Activated naive CD8-positive, alpha-beta T cell treated with anti-CD3 and anti-CD28 coated beads, Interleukin-2, amount 10 ng/mL, durations not matched to agents 7 days and 5 days (primary cell): ENCODE measurements around the gene DDR2. TPM values are rescaled to one million over a fixed set of nuclear protein-coding genes. Genes with fewer than 3 reads are reported as not detected.
"Not testable (repeated sequence)": the region's sequence is repeated elsewhere in the genome, so short reads cannot be mapped to it uniquely, and the experiment has no call there.

Experiments
- ATAC-seq: fragments of 150-1000 bp; cut with Tn5 transposase; one replicate; pipeline ENCODE4 v1.10.0; 2021; ENCODE audit warnings: low read depth, moderate library complexity
- POLR2A ChIA-PET: fragments of 350-600 bp; sonication (Branson Sonifier 250); formaldehyde crosslinking; loops from one replicate; lab custom pipeline; 2021; ENCODE audit warnings: antibody characterized with exemption; lab: Charles Lee
- DNase-seq: peaks from one replicate; pipeline ENCODE4 v3.0.0; 2021
- H3K27ac Mint-ChIP-seq: one replicate; pipeline ENCODE4 v1.8.0; 2022; ENCODE audit warnings: mild to moderate bottlenecking, mixed read lengths
- H3K27me3 Mint-ChIP-seq: one replicate; pipeline ENCODE4 v1.8.0; 2022; ENCODE audit warnings: mild to moderate bottlenecking, moderate library complexity, mixed read lengths
- H3K36me3 Mint-ChIP-seq: one replicate; pipeline ENCODE4 v1.8.0; 2021; ENCODE audit warnings: mild to moderate bottlenecking, mixed read lengths
- H3K4me1 Mint-ChIP-seq: one replicate; pipeline ENCODE4 v1.8.0; 2021; ENCODE audit warnings: mixed read lengths
- H3K4me3 Mint-ChIP-seq: one replicate; pipeline ENCODE4 v1.8.0; 2022; ENCODE audit warnings: mild to moderate bottlenecking, moderate library complexity, mixed read lengths
- H3K9me3 Mint-ChIP-seq: one replicate; pipeline ENCODE4 v1.8.0; 2021; ENCODE audit warnings: mixed read lengths
- total RNA-seq, 2 experiments: library from RNA; stranded (reverse); gene quantifications; one replicate each; pipeline ENCODE4 v1.2.3, GENCODE V29; 2021

Gene DDR2
- total RNA-seq, 2 experiments from 2014 or later, result 0.14 to 0.34 TPM

DNA sequence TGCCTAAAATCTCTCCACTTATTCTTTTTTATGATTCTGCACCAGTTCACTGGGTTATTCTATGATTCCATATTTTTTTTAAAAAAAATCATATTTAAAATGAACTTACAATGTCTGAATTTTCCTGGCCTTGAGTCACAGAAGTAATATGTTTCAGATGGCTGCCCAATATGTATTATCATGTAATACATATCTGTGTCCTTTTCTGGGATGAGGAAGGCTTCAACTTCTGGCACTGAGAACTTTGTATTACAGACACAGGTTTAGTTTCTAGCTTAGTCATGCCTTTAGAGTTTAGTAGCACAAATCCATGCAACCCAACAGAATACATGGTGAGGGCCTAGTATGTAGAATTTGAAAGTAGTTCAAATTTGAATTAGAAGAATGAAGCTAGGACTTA lies 150.4 kb downstream of the DDR2 start:
- Mint-ChIP-seq H3K9me3 (no peaks in the 10 kb centered on the region), H3K27me3 (peaks cover 12% of the 10 kb centered on the region), H3K36me3 (no peaks in the 10 kb centered on the region), H3K4me1 (no peaks in the 10 kb centered on the region), H3K27ac (no peak overlapping the region), H3K4me3 (no peak overlapping the region)
- ATAC-seq, result no peak
- DNase-seq, result no peak
- POLR2A ChIA-PET, result no interaction called here

- POLR2A ChIA-PET, H3K27ac Mint-ChIP-seq, H3K9me3 Mint-ChIP-seq, H3K36me3 Mint-ChIP-seq, H3K4me1 Mint-ChIP-seq, ATAC-seq, DNase-seq, H3K4me3 Mint-ChIP-seq: not testable (repeated sequence)
- H3K27me3 Mint-ChIP-seq, result peaks cover 12% of the 10 kb centered on the region
Observed at GRCh38 chr1:162784926-162785325, 152.7 kb downstream of the DDR2 start.

GRCh38 chr1:162788783-162789182 lies 156.5 kb downstream of the DDR2 start:
- H3K4me3 Mint-ChIP-seq, H3K4me1 Mint-ChIP-seq, DNase-seq, H3K27ac Mint-ChIP-seq, H3K36me3 Mint-ChIP-seq, POLR2A ChIA-PET, ATAC-seq, H3K27me3 Mint-ChIP-seq, H3K9me3 Mint-ChIP-seq: not testable (repeated sequence)

- H3K4me1 Mint-ChIP-seq, H3K36me3 Mint-ChIP-seq, POLR2A ChIA-PET, H3K27me3 Mint-ChIP-seq, H3K9me3 Mint-ChIP-seq: not testable (repeated sequence)
- DNase-seq (peak; percentile 73), ATAC-seq (peak; percentile 99)
- peak within 1 kb of the TSS; percentile 95 for H3K27ac Mint-ChIP-seq
- peak within 1 kb of the TSS; percentile 89 for H3K4me3 Mint-ChIP-seq
Observed at GRCh38 chr1:162790303-162790984, 158.2 kb downstream of the DDR2 start, which contains the start of gene HSD17B7. TSS of gene HSD17B7 (plus strand) at chr1:162790702. CDS start at chr1:162790801, 99 bp downstream.

DNA sequence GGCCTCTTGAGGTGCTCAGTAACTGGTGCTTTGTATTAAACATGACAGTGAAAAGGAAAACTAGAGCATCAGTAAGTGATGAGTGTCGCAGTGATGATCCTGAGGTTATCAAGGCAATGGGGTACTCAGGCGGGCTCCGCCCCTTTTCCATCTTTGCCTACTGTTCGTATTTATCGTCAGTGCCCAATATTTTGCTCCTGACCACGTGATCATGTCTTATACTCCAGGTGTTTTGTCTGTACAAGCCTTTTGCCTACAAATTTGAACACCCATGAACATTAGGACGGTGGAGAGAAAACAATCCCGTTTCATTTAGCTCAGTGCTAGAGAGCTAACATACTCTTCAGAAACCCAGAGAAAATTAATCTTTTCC lies 158.7 kb downstream of the DDR2 start:
- ATAC-seq, H3K27me3 Mint-ChIP-seq, H3K9me3 Mint-ChIP-seq, POLR2A ChIA-PET, H3K4me1 Mint-ChIP-seq, H3K36me3 Mint-ChIP-seq, DNase-seq: not testable (repeated sequence)
- Mint-ChIP-seq H3K27ac (peak overlapping the region; percentile 95), H3K4me3 (peak overlapping the region; percentile 89)

GRCh38 chr1:162794284-162794683 lies 162.0 kb downstream of the DDR2 start:
- DNase-seq, H3K4me1 Mint-ChIP-seq, ATAC-seq, H3K4me3 Mint-ChIP-seq, H3K27me3 Mint-ChIP-seq, POLR2A ChIA-PET, H3K27ac Mint-ChIP-seq, H3K9me3 Mint-ChIP-seq: not testable (repeated sequence)
- peaks cover 24% of the 10 kb centered on the region for H3K36me3 Mint-ChIP-seq

- H3K9me3 Mint-ChIP-seq, H3K4me3 Mint-ChIP-seq, ATAC-seq, DNase-seq, H3K27me3 Mint-ChIP-seq, POLR2A ChIA-PET, H3K27ac Mint-ChIP-seq: not testable (repeated sequence)
- Mint-ChIP-seq H3K36me3 (peaks cover 33% of the 10 kb centered on the region), H3K4me1 (peaks cover 12% of the 10 kb centered on the region)
Observed at GRCh38 chr1:162796617-162797279, 164.5 kb downstream of the DDR2 start.

DNA sequence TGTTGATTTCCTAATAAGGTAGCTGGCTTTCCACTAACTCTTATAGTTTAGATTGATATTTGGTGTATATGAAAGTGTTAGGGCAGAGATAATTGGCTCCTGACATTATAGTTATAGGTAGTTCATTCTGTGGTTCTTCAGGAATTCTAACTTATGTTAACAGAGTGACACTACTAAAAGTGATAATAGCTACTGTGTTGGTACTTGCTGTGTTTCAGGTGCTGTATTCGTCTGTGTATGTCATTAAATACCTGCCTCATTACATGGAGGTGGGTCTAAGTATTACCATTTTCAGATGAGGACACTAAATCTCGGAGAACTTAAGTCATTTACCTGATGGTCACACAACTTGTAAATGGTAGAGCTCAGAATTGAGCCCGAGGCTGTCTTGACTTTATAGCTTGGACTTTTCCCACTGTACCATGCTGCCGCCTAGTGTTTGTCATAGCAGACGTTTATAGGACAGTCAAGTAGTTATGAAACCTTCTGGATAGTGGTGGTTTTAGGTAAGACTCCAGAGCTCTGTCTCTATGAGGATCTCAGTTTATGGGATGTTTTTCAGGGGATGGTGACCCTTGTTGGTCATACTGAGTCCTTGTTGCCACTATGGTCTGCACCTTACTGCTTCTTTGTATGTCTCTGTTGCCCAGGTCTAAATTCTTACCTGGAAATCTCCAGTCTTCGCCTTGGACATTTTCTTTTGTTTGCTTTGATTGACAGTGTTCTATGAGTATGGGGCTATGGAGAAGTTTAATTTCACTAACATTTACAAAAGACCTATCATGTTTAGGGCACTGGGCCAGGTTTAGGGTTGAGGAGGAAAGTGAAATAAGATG lies 167.9 kb downstream of the DDR2 start:
- H3K27ac Mint-ChIP-seq, H3K4me1 Mint-ChIP-seq, H3K27me3 Mint-ChIP-seq, POLR2A ChIA-PET, ATAC-seq, H3K9me3 Mint-ChIP-seq, H3K4me3 Mint-ChIP-seq, DNase-seq: not testable (repeated sequence)
- peaks cover 39% of the 10 kb centered on the region for H3K36me3 Mint-ChIP-seq

DNA sequence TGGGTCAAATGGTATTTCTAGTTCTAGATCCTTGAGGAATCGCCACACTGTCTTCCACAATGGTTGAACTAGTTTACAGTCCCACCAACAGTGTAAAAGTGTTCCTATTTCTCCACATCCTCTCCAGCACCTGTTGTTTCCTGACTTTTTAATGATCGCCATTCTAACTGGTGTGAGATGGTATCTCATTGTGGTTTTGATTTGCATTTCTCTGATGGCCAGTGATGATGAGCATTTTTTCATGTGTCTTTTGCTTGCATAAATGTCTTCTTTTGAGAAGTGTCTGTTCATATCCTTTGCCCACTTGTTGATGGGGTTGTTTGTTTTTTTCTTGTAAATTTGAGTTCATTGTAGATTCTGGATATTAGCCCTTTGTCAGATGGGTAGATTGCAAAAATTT lies 175.2 kb downstream of the DDR2 start:
- H3K27ac Mint-ChIP-seq, POLR2A ChIA-PET, H3K4me3 Mint-ChIP-seq, H3K27me3 Mint-ChIP-seq, DNase-seq, H3K9me3 Mint-ChIP-seq, ATAC-seq, H3K4me1 Mint-ChIP-seq: not testable (repeated sequence)
- peaks cover 49% of the 10 kb centered on the region for H3K36me3 Mint-ChIP-seq

- POLR2A ChIA-PET, DNase-seq, H3K4me3 Mint-ChIP-seq, H3K9me3 Mint-ChIP-seq, H3K27me3 Mint-ChIP-seq, ATAC-seq, H3K27ac Mint-ChIP-seq, H3K4me1 Mint-ChIP-seq: not testable (repeated sequence)
- H3K36me3 Mint-ChIP-seq, result peaks cover 32% of the 10 kb centered on the region
Observed at GRCh38 chr1:162812357-162812756, 180.1 kb downstream of the DDR2 start.

DNA sequence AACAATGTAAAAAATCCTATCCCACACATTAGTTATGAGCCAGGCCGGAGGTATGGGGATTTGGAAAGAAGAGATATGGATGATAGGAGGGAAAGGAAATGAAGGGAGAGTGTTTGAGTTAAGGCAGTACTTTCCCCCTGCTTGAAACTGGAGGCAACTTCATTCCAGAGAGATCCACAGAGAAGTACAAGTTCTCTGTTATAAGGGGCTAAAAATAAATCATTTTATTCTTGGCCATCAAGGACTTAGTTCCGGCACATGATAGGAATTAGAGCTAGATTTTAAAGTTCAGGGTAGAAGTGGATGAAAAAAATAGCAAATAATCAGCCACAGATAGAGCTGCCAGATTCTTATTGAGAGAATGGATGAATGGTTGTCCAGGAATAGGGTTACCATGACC lies 185.9 kb downstream of the DDR2 start:
- Mint-ChIP-seq H3K4me1 (peaks cover 13% of the 10 kb centered on the region), H3K27me3 (peaks cover 21% of the 10 kb centered on the region)
- DNase-seq, ATAC-seq, H3K36me3 Mint-ChIP-seq, POLR2A ChIA-PET, H3K27ac Mint-ChIP-seq, H3K4me3 Mint-ChIP-seq, H3K9me3 Mint-ChIP-seq: not testable (repeated sequence)

GRCh38 chr1:162818666-162819065 lies 186.4 kb downstream of the DDR2 start:
- DNase-seq, POLR2A ChIA-PET, H3K27ac Mint-ChIP-seq, H3K4me3 Mint-ChIP-seq, H3K9me3 Mint-ChIP-seq, ATAC-seq, H3K36me3 Mint-ChIP-seq: not testable (repeated sequence)
- Mint-ChIP-seq H3K27me3 (peaks cover 24% of the 10 kb centered on the region), H3K4me1 (peaks cover 15% of the 10 kb centered on the region)

DNA sequence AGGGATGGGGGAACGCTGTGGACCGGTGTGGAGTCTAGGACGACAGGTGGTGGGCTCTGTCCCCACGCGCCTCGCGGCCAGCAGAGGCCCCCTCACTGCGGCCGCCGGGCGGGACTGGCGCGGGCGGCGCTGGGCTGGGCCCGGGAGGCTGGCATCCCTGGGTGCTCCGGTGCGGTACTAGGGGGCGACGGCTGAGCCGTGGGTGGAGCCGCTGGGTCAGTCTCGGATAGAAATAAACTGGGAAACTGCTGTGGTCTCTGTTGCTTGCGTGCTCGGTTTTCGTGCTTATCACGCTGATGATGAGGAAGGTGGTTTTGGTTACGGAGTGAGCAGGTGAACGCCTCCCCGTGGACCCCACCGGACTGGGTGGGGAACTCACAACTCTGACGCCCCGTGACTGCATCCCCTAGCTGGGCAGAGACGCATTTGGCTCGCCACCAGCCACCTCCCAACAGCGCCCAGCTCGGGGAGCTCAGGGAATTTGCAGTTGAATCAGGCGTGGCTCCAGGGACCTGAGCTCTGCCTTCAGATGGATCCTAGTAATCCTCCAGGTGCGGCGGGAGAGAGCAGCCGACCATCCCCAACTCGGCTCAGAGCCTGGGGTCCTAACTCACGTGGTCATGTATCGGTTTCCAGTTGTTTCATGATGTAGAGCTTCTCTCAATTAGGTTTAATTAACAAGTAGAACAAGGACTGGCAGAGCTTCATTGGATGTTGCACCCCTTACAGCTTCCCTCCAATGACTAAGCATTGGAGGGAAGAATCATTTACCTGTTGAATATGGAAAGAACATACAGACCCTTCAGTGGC lies 190.3 kb downstream of the DDR2 start:
- DNase-seq, result peak; percentile 48
- H3K27me3 Mint-ChIP-seq, result peaks cover 39% of the 10 kb centered on the region
- POLR2A ChIA-PET, result no interaction called here

More for the DNA sequence above, 190.3 kb downstream of the DDR2 start:
- peak; percentile 71 for ATAC-seq
- Mint-ChIP-seq H3K4me3 (peak overlapping the region; percentile 73), H3K36me3 (no peaks in the 10 kb centered on the region), H3K9me3 (no peaks in the 10 kb centered on the region), H3K27ac (peak overlapping the region; percentile 32), H3K4me1 (peaks cover 16% of the 10 kb centered on the region)
